ENCODE measurements around the gene SEC61G.

The SEC61G gene

DNA sequence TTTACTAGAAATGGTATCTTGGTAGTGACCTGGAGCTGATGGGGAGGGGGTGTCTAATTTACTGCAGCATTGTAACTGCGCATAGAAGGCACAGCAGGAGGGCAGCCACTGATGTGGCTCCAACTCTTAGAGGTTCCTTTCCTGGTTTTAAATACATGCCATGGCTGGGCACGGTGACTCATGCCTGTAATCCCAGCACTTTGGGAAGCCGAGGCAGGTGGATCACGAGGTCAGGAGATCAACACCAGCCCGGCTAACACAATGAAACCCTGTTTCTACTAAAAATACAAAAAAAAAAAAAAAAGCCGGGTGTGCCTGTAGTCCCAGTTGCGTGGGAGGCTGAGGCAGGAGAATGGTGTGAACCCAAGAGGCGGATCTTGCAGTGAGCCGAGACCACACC is 19.2 kb upstream of the SEC61G start:
- no peak for TF ChIP-seq POLR2AphosphoS5 (IDR thresholded peaks at IDR 0.05; ENCODE audit: low read depth)
- no peak for TF ChIP-seq GABPA (IDR thresholded peaks at IDR 0.05; ENCODE audit: low read depth)
- TF ChIP-seq REST (IDR thresholded peaks at IDR 0.05; ENCODE audit: insufficient replicate concordance, low read depth), result no peak
- no peak for TF ChIP-seq SPI1 (IDR thresholded peaks at IDR 0.05; ENCODE audit: borderline replicate concordance, low read depth)
- no peak for TF ChIP-seq CTCF (IDR thresholded peaks at IDR 0.05; ENCODE audit: insufficient read depth, low read length)
- no peak overlapping the region for H3K4me3 ChIP-seq (replicated peaks; ENCODE audit: insufficient read depth, low read length)
- no peak overlapping the region for H3K27ac ChIP-seq (replicated peaks)
- peaks cover 2% of the 10 kb centered on the region for H3K27me3 ChIP-seq (ENCODE audit: insufficient read depth, poor library complexity, severe bottlenecking)
- no peak for DNase-seq (ENCODE audit: low read depth in 1 of 2, low spot score in 1 of 2)

DNA sequence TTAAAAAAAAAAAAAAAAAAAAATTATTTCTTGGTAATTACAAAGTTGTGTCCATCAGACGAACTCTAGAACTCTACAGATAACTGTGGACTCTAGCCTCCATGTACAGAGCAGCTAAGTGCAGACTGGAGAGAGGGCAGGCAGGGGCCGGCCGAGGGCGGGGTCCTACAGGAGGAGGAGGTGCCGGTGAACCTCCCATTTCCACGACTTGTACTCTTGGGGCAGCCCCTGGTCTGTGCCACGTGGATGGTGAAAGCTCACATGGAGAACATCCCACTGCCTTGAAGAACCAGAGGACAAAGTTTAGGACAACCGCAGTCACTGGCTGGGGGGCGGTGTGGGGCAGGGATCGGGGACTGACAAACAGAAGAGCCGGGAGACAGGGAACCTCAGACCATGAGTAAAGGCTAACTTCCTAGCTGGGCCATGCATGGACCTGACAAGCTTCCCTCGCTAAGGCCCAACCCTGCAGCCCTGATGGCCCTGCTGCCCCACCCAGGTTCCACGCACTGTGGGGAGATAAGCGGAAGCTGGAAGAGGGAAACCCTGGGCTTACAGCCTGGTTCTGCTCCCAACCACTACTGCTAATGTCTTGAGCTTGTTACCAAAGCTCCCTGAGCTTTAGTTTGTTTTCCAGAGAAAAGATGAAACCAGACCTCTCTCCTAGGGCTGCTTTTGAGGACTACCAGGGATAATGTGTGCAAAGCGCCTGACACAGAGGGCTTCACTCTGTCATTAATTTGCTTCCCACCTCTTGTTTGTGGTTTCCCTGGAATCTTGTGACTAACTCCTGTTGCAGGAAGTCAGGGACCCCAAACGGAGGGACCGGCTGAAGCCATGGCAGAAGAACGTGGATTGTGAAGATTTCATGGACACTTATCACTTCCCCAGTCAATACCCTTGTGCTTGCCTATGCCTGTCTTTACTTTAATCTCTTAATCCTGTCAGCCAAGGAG is 16.1 kb upstream of the SEC61G start:
- Histone ChIP-seq H3K27ac (replicated peaks) (no peak overlapping the region), H3K27me3 (ENCODE audit: insufficient read depth, poor library complexity, severe bottlenecking) (peaks cover under 1% of the 10 kb centered on the region), H3K4me3 (replicated peaks; ENCODE audit: insufficient read depth, low read length) (no peak overlapping the region)
- TF ChIP-seq CTCF (IDR thresholded peaks at IDR 0.05; ENCODE audit: insufficient read depth, low read length), result no peak
- no peak for TF ChIP-seq POLR2AphosphoS5 (IDR thresholded peaks at IDR 0.05; ENCODE audit: low read depth)
- no peak for TF ChIP-seq REST (IDR thresholded peaks at IDR 0.05; ENCODE audit: insufficient replicate concordance, low read depth)
- no peak for TF ChIP-seq GABPA (IDR thresholded peaks at IDR 0.05; ENCODE audit: low read depth)
- TF ChIP-seq SPI1 (IDR thresholded peaks at IDR 0.05; ENCODE audit: borderline replicate concordance, low read depth), result no peak
- no peak for DNase-seq (ENCODE audit: low read depth in 1 of 2, low spot score in 1 of 2)

GRCh38 chr7:54773472-54774399 is 14.7 kb upstream of the SEC61G start:
- Histone ChIP-seq H3K27me3 (ENCODE audit: insufficient read depth, poor library complexity, severe bottlenecking) (peaks cover 3% of the 10 kb centered on the region), H3K27ac (replicated peaks) (no peak overlapping the region), H3K4me3 (replicated peaks; ENCODE audit: insufficient read depth, low read length) (peak overlapping the region; percentile 16)
- TF ChIP-seq SPI1 (IDR thresholded peaks at IDR 0.05; ENCODE audit: borderline replicate concordance, low read depth) (no peak), CTCF (IDR thresholded peaks at IDR 0.05; ENCODE audit: insufficient read depth, low read length) (peak; percentile 80)
- peak; percentile 35 to 71 for DNase-seq (ENCODE audit: low read depth in 1 of 2, low spot score in 1 of 2)

Measured in HL-60 (cell line).